GM19238 (cell line): ENCODE results near the gene MAPK14.
"Not testable (repeated sequence)": the region's sequence is repeated elsewhere in the genome, so short reads cannot be mapped to it uniquely, and the experiment has no call there.

Source experiments
- DNase-seq: peaks from one replicate; pipeline ENCODE4 v3.0.0; 2011; ENCODE audit warnings: low spot score; ENCODE audit not compliant: insufficient read length

MAPK14 gene

GRCh38 chr6:36121787-36122494 is 94.3 kb downstream of the MAPK14 start:
- DNase-seq, result no peak

- DNase-seq, result no peak
Measured at GRCh38 chr6:36122495-36123269, 95.1 kb downstream of the MAPK14 start.

- peak; percentile 75 for DNase-seq
Measured at GRCh38 chr6:36123270-36124139, 95.9 kb downstream of the MAPK14 start.

GRCh38 chr6:36124346-36124745 is 96.7 kb downstream of the MAPK14 start:
- DNase-seq, result not testable (repeated sequence)

GRCh38 chr6:36124881-36125280 is 97.3 kb downstream of the MAPK14 start:
- DNase-seq, result no peak

GRCh38 chr6:36125575-36125974 is 98.0 kb downstream of the MAPK14 start:
- no peak for DNase-seq

GRCh38 chr6:36126121-36126520 is 98.5 kb downstream of the MAPK14 start:
- DNase-seq, result no peak

- no peak for DNase-seq
Measured at GRCh38 chr6:36126553-36127458, 99.2 kb downstream of the MAPK14 start.

GRCh38 chr6:36127462-36128016 is 99.9 kb downstream of the MAPK14 start:
- DNase-seq, result no peak

GRCh38 chr6:36128073-36128472 is 100.5 kb downstream of the MAPK14 start:
- no peak for DNase-seq

- no peak for DNase-seq
Measured at GRCh38 chr6:36128793-36129192, 101.2 kb downstream of the MAPK14 start.

GRCh38 chr6:36129334-36129733 is 101.7 kb downstream of the MAPK14 start:
- DNase-seq, result not testable (repeated sequence)

- no peak for DNase-seq
Measured at GRCh38 chr6:36129941-36130666, 102.5 kb downstream of the MAPK14 start, which contains the start of gene MAPK13. TSS of gene MAPK13 (plus strand) at chr6:36130513. CDS start at chr6:36130583, 70 bp downstream.

- DNase-seq, result peak; percentile 45
Measured at GRCh38 chr6:36130667-36131510, 103.3 kb downstream of the MAPK14 start.

- DNase-seq, result peak; percentile 77
Measured at GRCh38 chr6:36131511-36132245, 104.1 kb downstream of the MAPK14 start.

- DNase-seq, result no peak
Measured at GRCh38 chr6:36132246-36132895, 104.8 kb downstream of the MAPK14 start.

- DNase-seq, result no peak
Measured at GRCh38 chr6:36133148-36133547, 105.5 kb downstream of the MAPK14 start.

GRCh38 chr6:36133912-36134311 is 106.3 kb downstream of the MAPK14 start:
- DNase-seq, result no peak
